Activated naive CD4-positive, alpha-beta T cell treated with anti-CD3 and anti-CD28 coated beads, Interleukin-2, amount 50 U/mL, for 72 hours (primary cell): ENCODE data around the gene MBD5. TPM values are rescaled to one million over a fixed set of nuclear protein-coding genes. Genes with fewer than 3 reads are reported as not detected.
A peak's percentile ranks its signal among the peaks of the same experiment; 100 is the strongest.

Source experiments
- ATAC-seq, 2 donors: fragments of 150-1000 bp; cut with Tn5 transposase; 2 replicates each; pipeline ENCODE4 v1.10.0; 2021; ENCODE audit warnings: mild to moderate bottlenecking in 2 of 2, moderate library complexity in 2 of 2
- DNase-seq, 2 donors: peaks; one replicate each; pipeline ENCODE4 v3.0.0; 2021 to 2022; ENCODE audit warnings: low spot score in 2 of 2
- H3K27ac Mint-ChIP-seq, 2 donors: one replicate each; pipeline ENCODE4 v1.8.0; 2022; ENCODE audit warnings: mild to moderate bottlenecking in 2 of 2, mixed read lengths in 2 of 2
- H3K36me3 Mint-ChIP-seq, 2 donors: one replicate each; pipeline ENCODE4 v1.8.0; 2022; ENCODE audit warnings: mixed read lengths in 2 of 2
- H3K9me3 Mint-ChIP-seq, 2 donors: one replicate each; pipeline ENCODE4 v1.8.0; 2022; ENCODE audit warnings: mixed read lengths in 2 of 2
- total RNA-seq, 2 donors: library from RNA; stranded (reverse); gene quantifications; one replicate each; pipeline ENCODE4 v1.2.3, GENCODE V29; 2022

MBD5 gene
- total RNA-seq, 2 donors from 2014 or later, result 37.7 to 47.9 TPM

GRCh38 chr2:148052687-148053086 is 31.8 kb downstream of the MBD5 start:
- ATAC-seq, result no peak
- DNase-seq, result no peak
- Mint-ChIP-seq H3K36me3 (peaks cover 0 to 5% of the 10 kb centered on the region in 2 donors), H3K27ac (no peak overlapping the region), H3K9me3 (no peaks in the 10 kb centered on the region)

- no peak for DNase-seq
- Mint-ChIP-seq H3K36me3 (no peaks in the 10 kb centered on the region), H3K9me3 (no peaks in the 10 kb centered on the region), H3K27ac (no peak overlapping the region)
- no peak for ATAC-seq
Measured at GRCh38 chr2:148058641-148059040, 37.8 kb downstream of the MBD5 start.

- no peak for ATAC-seq
- no peaks in the 10 kb centered on the region for H3K9me3 Mint-ChIP-seq
- H3K36me3 Mint-ChIP-seq, result no peaks in the 10 kb centered on the region
- no peak overlapping the region for H3K27ac Mint-ChIP-seq
- no peak for DNase-seq
Measured at GRCh38 chr2:148063633-148064032, 42.7 kb downstream of the MBD5 start.

GRCh38 chr2:148065936-148066335 is 45.0 kb downstream of the MBD5 start:
- H3K36me3 Mint-ChIP-seq, result no peaks in the 10 kb centered on the region
- no peak for ATAC-seq
- no peak overlapping the region for H3K27ac Mint-ChIP-seq
- no peak for DNase-seq
- no peaks in the 10 kb centered on the region for H3K9me3 Mint-ChIP-seq

GRCh38 chr2:148067801-148068200 is 46.9 kb downstream of the MBD5 start:
- no peak for ATAC-seq
- H3K36me3 Mint-ChIP-seq, result no peaks in the 10 kb centered on the region

GRCh38 chr2:148071351-148071750 is 50.5 kb downstream of the MBD5 start:
- Mint-ChIP-seq H3K27ac (no peak overlapping the region), H3K9me3 (no peaks in the 10 kb centered on the region), H3K36me3 (no peaks in the 10 kb centered on the region)
- DNase-seq (no peak), ATAC-seq (no peak)

More at GRCh38 chr2:148067801-148068200, 46.9 kb downstream of the MBD5 start:
- H3K27ac Mint-ChIP-seq, result no peak overlapping the region
- no peak for DNase-seq
- H3K9me3 Mint-ChIP-seq, result no peaks in the 10 kb centered on the region

- DNase-seq (no peak), ATAC-seq (no peak)
- Mint-ChIP-seq H3K27ac (no peak overlapping the region), H3K36me3 (peaks cover 0 to 8% of the 10 kb centered on the region in 2 donors), H3K9me3 (peaks cover 0 to 9% of the 10 kb centered on the region in 2 donors)
Measured at GRCh38 chr2:148096012-148096411, 75.1 kb downstream of the MBD5 start.

GRCh38 chr2:148102641-148103040 is 81.8 kb downstream of the MBD5 start:
- Mint-ChIP-seq H3K9me3 (no peaks in the 10 kb centered on the region), H3K27ac (no peak overlapping the region), H3K36me3 (peaks cover 0 to 6% of the 10 kb centered on the region in 2 donors)
- no peak for DNase-seq
- no peak for ATAC-seq

GRCh38 chr2:148103946-148104345 is 83.1 kb downstream of the MBD5 start:
- H3K27ac Mint-ChIP-seq, result no peak overlapping the region
- ATAC-seq (no peak), DNase-seq (no peak)
- no peaks in the 10 kb centered on the region for H3K9me3 Mint-ChIP-seq
- H3K36me3 Mint-ChIP-seq, result peaks cover 0 to 6% of the 10 kb centered on the region in 2 donors

GRCh38 chr2:148106331-148106730 is 85.4 kb downstream of the MBD5 start:
- Mint-ChIP-seq H3K36me3 (peaks cover 0 to 6% of the 10 kb centered on the region in 2 donors), H3K9me3 (no peaks in the 10 kb centered on the region), H3K27ac (no peak overlapping the region)
- ATAC-seq, result no peak
- no peak for DNase-seq

GRCh38 chr2:148108385-148108784 is 87.5 kb downstream of the MBD5 start:
- Mint-ChIP-seq H3K9me3 (no peaks in the 10 kb centered on the region), H3K36me3 (peaks cover 0 to 6% of the 10 kb centered on the region in 2 donors), H3K27ac (no peak overlapping the region)
- no peak for DNase-seq
- ATAC-seq, result no peak

- ATAC-seq, result no peak
- Mint-ChIP-seq H3K36me3 (peaks cover 0 to 6% of the 10 kb centered on the region in 2 donors), H3K27ac (no peak overlapping the region), H3K9me3 (no peaks in the 10 kb centered on the region)
- DNase-seq, result no peak
Measured at GRCh38 chr2:148110184-148110583, 89.3 kb downstream of the MBD5 start.

GRCh38 chr2:148122788-148123187 is 101.9 kb downstream of the MBD5 start:
- H3K9me3 Mint-ChIP-seq, result peaks cover 0 to 7% of the 10 kb centered on the region in 2 donors
- ATAC-seq (peak; percentile 51 to 76), DNase-seq (no peak)
- H3K27ac Mint-ChIP-seq, result no peak overlapping the region
- peaks cover 4 to 16% of the 10 kb centered on the region in 2 donors for H3K36me3 Mint-ChIP-seq

GRCh38 chr2:148124271-148124670 is 103.4 kb downstream of the MBD5 start:
- DNase-seq (no peak), ATAC-seq (no peak)
- H3K36me3 Mint-ChIP-seq, result peaks cover 0 to 11% of the 10 kb centered on the region in 2 donors
- H3K27ac Mint-ChIP-seq, result no peak overlapping the region
- no peaks in the 10 kb centered on the region for H3K9me3 Mint-ChIP-seq

GRCh38 chr2:148130581-148130980 is 109.7 kb downstream of the MBD5 start:
- Mint-ChIP-seq H3K36me3 (peaks cover 0 to 6% of the 10 kb centered on the region in 2 donors), H3K9me3 (no peaks in the 10 kb centered on the region), H3K27ac (no peak overlapping the region)
- DNase-seq (no peak), ATAC-seq (no peak)

GRCh38 chr2:148132412-148132811 is 111.5 kb downstream of the MBD5 start:
- Mint-ChIP-seq H3K27ac (no peak overlapping the region), H3K9me3 (no peaks in the 10 kb centered on the region), H3K36me3 (peaks cover 0 to 2% of the 10 kb centered on the region in 2 donors)
- ATAC-seq, result no peak
- no peak for DNase-seq

GRCh38 chr2:148135705-148136104 is 114.8 kb downstream of the MBD5 start:
- H3K27ac Mint-ChIP-seq, result no peak overlapping the region
- ATAC-seq, result no peak
- DNase-seq, result no peak
- H3K9me3 Mint-ChIP-seq, result no peaks in the 10 kb centered on the region
- H3K36me3 Mint-ChIP-seq, result no peaks in the 10 kb centered on the region

- no peaks in the 10 kb centered on the region for H3K36me3 Mint-ChIP-seq
- ATAC-seq, result no peak
Measured at GRCh38 chr2:148136441-148136840, 115.5 kb downstream of the MBD5 start.

More at GRCh38 chr2:148136441-148136840, 115.5 kb downstream of the MBD5 start:
- no peaks in the 10 kb centered on the region for H3K9me3 Mint-ChIP-seq
- H3K27ac Mint-ChIP-seq, result no peak overlapping the region
- DNase-seq, result no peak
